Left lobe of liver (tissue), 2 donors: ENCODE measurements around the gene CHD1. TPM values are rescaled to one million over a fixed set of nuclear protein-coding genes. Genes with fewer than 3 reads are reported as not detected.

ENCODE experiments used
- ATAC-seq: fragments of 200-7000 bp; cut with Tn5 transposase; one replicate; pipeline ENCODE4 v1.9.1; 2020; ENCODE audit warnings: mild to moderate bottlenecking, moderate library complexity
- DNase-seq: peaks from one replicate; pipeline ENCODE4 v3.0.0-alpha.2; 2020; ENCODE audit warnings: low spot score
- total RNA-seq: library from RNA; stranded (reverse); gene quantifications from one replicate; pipeline ENCODE4 v1.2.1, GENCODE V29; 2021
- donor health status: DM: no; HTN: no; CAD: no; lungs with moderate emphysema.
- donor health status: DM: no; HTN: yes; CAD: no.

Gene CHD1
- total RNA-seq, 1 donor from 2014 or later = 9.8 TPM

- DNase-seq (no peak), ATAC-seq (peak; percentile 81)
Measured at GRCh38 chr5:98905857-98906688, 22.7 kb downstream of the CHD1 start.

- ATAC-seq (no peak), DNase-seq (no peak)
Measured at GRCh38 chr5:98904780-98905179, 24.0 kb downstream of the CHD1 start.

GRCh38 chr5:98902733-98903132, 26.1 kb downstream of the CHD1 start:
- DNase-seq (no peak), ATAC-seq (no peak)

GRCh38 chr5:98899456-98899855, 29.4 kb downstream of the CHD1 start:
- no peak for DNase-seq
- ATAC-seq = no peak

GRCh38 chr5:98898743-98899142, 30.1 kb downstream of the CHD1 start:
- no peak for DNase-seq
- ATAC-seq = no peak

- ATAC-seq (peak; percentile 51), DNase-seq (no peak)
Measured at GRCh38 chr5:98891591-98891990, 37.2 kb downstream of the CHD1 start.

- no peak for ATAC-seq
- DNase-seq = no peak
Measured at GRCh38 chr5:98880598-98880997, 48.2 kb downstream of the CHD1 start.

- ATAC-seq (no peak), DNase-seq (no peak)
Measured at GRCh38 chr5:98880151-98880550, 48.7 kb downstream of the CHD1 start.

GRCh38 chr5:98877600-98877999, 51.2 kb downstream of the CHD1 start:
- ATAC-seq = no peak
- DNase-seq = no peak

GRCh38 chr5:98872674-98873073, 56.1 kb downstream of the CHD1 start:
- DNase-seq (no peak), ATAC-seq (peak; percentile 37)

- DNase-seq (no peak), ATAC-seq (no peak)
Measured at GRCh38 chr5:98865690-98866089, 63.1 kb downstream of the CHD1 start.

GRCh38 chr5:98847054-98847453, 81.8 kb downstream of the CHD1 start:
- ATAC-seq (no peak), DNase-seq (no peak)

GRCh38 chr5:98846520-98846919, 82.3 kb downstream of the CHD1 start:
- ATAC-seq (no peak), DNase-seq (no peak)

GRCh38 chr5:98845878-98846277, 82.9 kb downstream of the CHD1 start:
- DNase-seq (no peak), ATAC-seq (no peak)

GRCh38 chr5:98844865-98845264, 83.9 kb downstream of the CHD1 start:
- DNase-seq (no peak), ATAC-seq (no peak)

- DNase-seq (no peak), ATAC-seq (no peak)
Measured at GRCh38 chr5:98843481-98843880, 85.3 kb downstream of the CHD1 start.

- ATAC-seq (no peak), DNase-seq (no peak)
Measured at GRCh38 chr5:98840946-98841345, 87.9 kb downstream of the CHD1 start.

- ATAC-seq (peak; percentile 86), DNase-seq (no peak)
Measured at GRCh38 chr5:98839469-98840383, 89.1 kb downstream of the CHD1 start.

GRCh38 chr5:98836175-98836574, 92.6 kb downstream of the CHD1 start:
- no peak for DNase-seq
- no peak for ATAC-seq

GRCh38 chr5:98827588-98828284, 101.1 kb downstream of the CHD1 start:
- ATAC-seq (no peak), DNase-seq (no peak)

GRCh38 chr5:98827161-98827560, 101.6 kb downstream of the CHD1 start:
- ATAC-seq (peak; percentile 85), DNase-seq (no peak)
